ENCODE results near the gene GRK5. TPM values are rescaled to one million over a fixed set of nuclear protein-coding genes. Genes with fewer than 3 reads are reported as not detected.

The GRK5 gene
- polyA plus RNA-seq, 1 donor from 2014 or later = 34.9 TPM

DNA sequence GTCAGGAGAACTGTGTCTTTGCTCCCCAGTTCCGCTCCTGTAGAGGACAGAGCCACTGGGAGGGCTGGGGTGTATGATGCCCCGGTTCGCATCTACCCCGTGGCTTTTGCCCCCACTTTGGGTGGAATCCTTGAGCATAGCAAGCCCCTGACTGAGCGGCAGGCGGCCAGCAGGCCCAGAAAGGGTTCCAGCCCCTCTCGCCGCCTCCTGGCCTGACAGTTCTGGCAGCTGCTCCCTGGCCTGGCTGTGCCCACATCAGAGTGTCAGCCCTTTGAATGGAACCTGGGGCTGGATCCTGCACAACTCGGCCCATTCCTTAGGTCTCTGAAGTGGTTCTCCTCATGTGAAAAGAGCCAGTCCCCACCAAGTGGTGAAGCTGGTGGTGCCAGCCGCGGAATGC is 106.7 kb downstream of the GRK5 start:
- Histone ChIP-seq H3K9me3 (ENCODE audit: low read length) (no peaks in the 10 kb centered on the region), H3K36me3 (ENCODE audit: insufficient read depth, low read length) (no peaks in the 10 kb centered on the region), H3K27ac (ENCODE audit: low read length) (no peak overlapping the region), H3K79me2 (replicated peaks; ENCODE audit: insufficient read depth, low read length) (no peaks in the 10 kb centered on the region), H4K20me1 (ENCODE audit: insufficient read depth) (no peaks in the 10 kb centered on the region), H3K4me2 (ENCODE audit: low read length) (no peak overlapping the region), H3K9me2 (ENCODE audit: insufficient read depth, low read length) (no peaks in the 10 kb centered on the region), H3K27me3 (ENCODE audit: insufficient read depth, low read depth, low read length) (no peaks in the 10 kb centered on the region), H2AFZ (ENCODE audit: low read depth, low read length) (no peak overlapping the region), H3K4me3 (ENCODE audit: low read length) (no peak overlapping the region), H3K9ac (ENCODE audit: low read length) (no peak overlapping the region), H3F3A (ENCODE audit: insufficient read depth, low read length, poor library complexity, severe bottlenecking) (no peaks in the 10 kb centered on the region)
- no peak for TF ChIP-seq EP300 (conservative IDR thresholded peaks at IDR 0.05; ENCODE audit: poor library complexity, severe bottlenecking)
- TF ChIP-seq MXI1 (conservative IDR thresholded peaks at IDR 0.05; ENCODE audit: poor library complexity, severe bottlenecking) = no peak
- no peak for TF ChIP-seq SMC3 (conservative IDR thresholded peaks at IDR 0.05; ENCODE audit: poor library complexity)
- no peak for TF ChIP-seq EZH2 (IDR thresholded peaks at IDR 0.05; ENCODE audit: borderline replicate concordance, insufficient read depth, low read length, poor library complexity, severe bottlenecking)
- TF ChIP-seq, protein P1, sequence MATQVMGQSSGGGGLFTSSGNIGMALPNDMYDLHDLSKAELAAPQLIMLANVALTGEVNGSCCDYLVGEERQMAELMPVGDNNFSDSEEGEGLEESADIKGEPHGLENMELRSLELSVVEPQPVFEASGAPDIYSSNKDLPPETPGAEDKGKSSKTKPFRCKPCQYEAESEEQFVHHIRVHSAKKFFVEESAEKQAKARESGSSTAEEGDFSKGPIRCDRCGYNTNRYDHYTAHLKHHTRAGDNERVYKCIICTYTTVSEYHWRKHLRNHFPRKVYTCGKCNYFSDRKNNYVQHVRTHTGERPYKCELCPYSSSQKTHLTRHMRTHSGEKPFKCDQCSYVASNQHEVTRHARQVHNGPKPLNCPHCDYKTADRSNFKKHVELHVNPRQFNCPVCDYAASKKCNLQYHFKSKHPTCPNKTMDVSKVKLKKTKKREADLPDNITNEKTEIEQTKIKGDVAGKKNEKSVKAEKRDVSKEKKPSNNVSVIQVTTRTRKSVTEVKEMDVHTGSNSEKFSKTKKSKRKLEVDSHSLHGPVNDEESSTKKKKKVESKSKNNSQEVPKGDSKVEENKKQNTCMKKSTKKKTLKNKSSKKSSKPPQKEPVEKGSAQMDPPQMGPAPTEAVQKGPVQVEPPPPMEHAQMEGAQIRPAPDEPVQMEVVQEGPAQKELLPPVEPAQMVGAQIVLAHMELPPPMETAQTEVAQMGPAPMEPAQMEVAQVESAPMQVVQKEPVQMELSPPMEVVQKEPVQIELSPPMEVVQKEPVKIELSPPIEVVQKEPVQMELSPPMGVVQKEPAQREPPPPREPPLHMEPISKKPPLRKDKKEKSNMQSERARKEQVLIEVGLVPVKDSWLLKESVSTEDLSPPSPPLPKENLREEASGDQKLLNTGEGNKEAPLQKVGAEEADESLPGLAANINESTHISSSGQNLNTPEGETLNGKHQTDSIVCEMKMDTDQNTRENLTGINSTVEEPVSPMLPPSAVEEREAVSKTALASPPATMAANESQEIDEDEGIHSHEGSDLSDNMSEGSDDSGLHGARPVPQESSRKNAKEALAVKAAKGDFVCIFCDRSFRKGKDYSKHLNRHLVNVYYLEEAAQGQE (IDR thresholded peaks at IDR 0.05; ENCODE audit: borderline replicate concordance) = no peak
- TF ChIP-seq TAF1 (IDR thresholded peaks at IDR 0.05; ENCODE audit: low read depth) = no peak
- no peak for TF ChIP-seq POLR2AphosphoS5 (IDR thresholded peaks at IDR 0.05)
- TF ChIP-seq, protein P2, sequence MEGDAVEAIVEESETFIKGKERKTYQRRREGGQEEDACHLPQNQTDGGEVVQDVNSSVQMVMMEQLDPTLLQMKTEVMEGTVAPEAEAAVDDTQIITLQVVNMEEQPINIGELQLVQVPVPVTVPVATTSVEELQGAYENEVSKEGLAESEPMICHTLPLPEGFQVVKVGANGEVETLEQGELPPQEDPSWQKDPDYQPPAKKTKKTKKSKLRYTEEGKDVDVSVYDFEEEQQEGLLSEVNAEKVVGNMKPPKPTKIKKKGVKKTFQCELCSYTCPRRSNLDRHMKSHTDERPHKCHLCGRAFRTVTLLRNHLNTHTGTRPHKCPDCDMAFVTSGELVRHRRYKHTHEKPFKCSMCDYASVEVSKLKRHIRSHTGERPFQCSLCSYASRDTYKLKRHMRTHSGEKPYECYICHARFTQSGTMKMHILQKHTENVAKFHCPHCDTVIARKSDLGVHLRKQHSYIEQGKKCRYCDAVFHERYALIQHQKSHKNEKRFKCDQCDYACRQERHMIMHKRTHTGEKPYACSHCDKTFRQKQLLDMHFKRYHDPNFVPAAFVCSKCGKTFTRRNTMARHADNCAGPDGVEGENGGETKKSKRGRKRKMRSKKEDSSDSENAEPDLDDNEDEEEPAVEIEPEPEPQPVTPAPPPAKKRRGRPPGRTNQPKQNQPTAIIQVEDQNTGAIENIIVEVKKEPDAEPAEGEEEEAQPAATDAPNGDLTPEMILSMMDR (IDR thresholded peaks at IDR 0.05; ENCODE audit: poor library complexity, severe bottlenecking) = no peak
- no peak for TF ChIP-seq RAD21 (conservative IDR thresholded peaks at IDR 0.05)

DNA sequence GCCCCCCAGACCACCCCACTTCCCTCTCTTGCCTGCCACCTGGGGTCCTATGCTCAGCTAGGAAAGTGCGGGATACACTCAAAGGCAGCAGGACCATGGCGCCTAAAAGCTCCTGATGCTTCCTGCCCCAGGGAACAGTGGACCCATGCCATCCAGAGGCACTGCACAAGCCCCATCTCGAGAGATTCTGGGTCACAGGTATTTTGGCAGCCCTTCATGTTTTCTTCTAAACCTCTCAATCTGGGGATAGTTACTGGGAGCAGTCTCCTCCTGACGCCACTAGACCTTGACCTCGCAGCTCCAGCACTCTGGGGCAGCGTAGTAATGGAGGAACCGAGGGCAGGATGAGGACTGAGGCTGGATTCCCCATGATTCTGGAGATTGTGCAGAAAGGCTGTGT is 107.1 kb downstream of the GRK5 start:
- Histone ChIP-seq H3K4me3 (ENCODE audit: low read length) (no peak overlapping the region), H3K9ac (ENCODE audit: low read length) (no peak overlapping the region), H3F3A (ENCODE audit: insufficient read depth, low read length, poor library complexity, severe bottlenecking) (no peaks in the 10 kb centered on the region), H3K27ac (ENCODE audit: low read length) (no peak overlapping the region), H2AFZ (ENCODE audit: low read depth, low read length) (no peak overlapping the region), H3K79me2 (replicated peaks; ENCODE audit: insufficient read depth, low read length) (no peaks in the 10 kb centered on the region), H3K9me3 (ENCODE audit: low read length) (no peaks in the 10 kb centered on the region), H3K9me2 (ENCODE audit: insufficient read depth, low read length) (no peaks in the 10 kb centered on the region), H3K27me3 (ENCODE audit: insufficient read depth, low read depth, low read length) (no peaks in the 10 kb centered on the region), H3K4me2 (ENCODE audit: low read length) (no peak overlapping the region), H4K20me1 (ENCODE audit: insufficient read depth) (no peaks in the 10 kb centered on the region), H3K36me3 (ENCODE audit: insufficient read depth, low read length) (no peaks in the 10 kb centered on the region)
- TF ChIP-seq EP300 (conservative IDR thresholded peaks at IDR 0.05; ENCODE audit: poor library complexity, severe bottlenecking) (no peak), POLR2AphosphoS5 (IDR thresholded peaks at IDR 0.05) (no peak), EZH2 (IDR thresholded peaks at IDR 0.05; ENCODE audit: borderline replicate concordance, insufficient read depth, low read length, poor library complexity, severe bottlenecking) (no peak)
- TF ChIP-seq, protein P2 (IDR thresholded peaks at IDR 0.05; ENCODE audit: poor library complexity, severe bottlenecking) = no peak
